Tibial artery (tissue), 4 donors: ENCODE data around the gene GMEB2.

Experiments used
- DNase-seq, 2 donors: peaks; one replicate each; pipeline ENCODE4 v3.0.0-alpha.2; 2019
- H3K27ac ChIP-seq, 2 donors: fragments of 200-600 bp; sonication (generic) in 1 of 2; 1 replicate in 1 of 2; 2 replicates in 1 of 2; pipeline ENCODE4 v1.5.1; 2018 to 2019; ENCODE audit warnings: mild to moderate bottlenecking in 1 of 2
- H3K27me3 ChIP-seq, 2 donors: fragments of 200-600 bp; sonication (generic) in 1 of 2; one replicate each; pipeline versions ENCODE4 v1.5.1 to v1.6.0; 2016 to 2019
- H3K36me3 ChIP-seq, 3 donors: fragments of 200-600 bp; sonication (generic) in 2 of 3; one replicate each; pipeline ENCODE4 v1.5.1; 2016 to 2019; ENCODE audit warnings: mild to moderate bottlenecking in 2 of 3
- H3K4me1 ChIP-seq, 4 donors: fragments of 200-600 bp; sonication (generic) in 2 of 4; 1 replicate in 3 of 4; 2 replicates in 1 of 4; pipeline ENCODE4 v1.5.1; 2016 to 2019
- H3K4me3 ChIP-seq, 2 donors: fragments of 200-600 bp; sonication (generic) in 1 of 2; 1 replicate in 1 of 2; 2 replicates in 1 of 2; pipeline ENCODE4 v1.5.1; 2018 to 2019; ENCODE audit warnings: mild to moderate bottlenecking in 2 of 2
- H3K9me3 ChIP-seq, 3 donors: fragments of 200-600 bp; sonication (generic) in 1 of 3; one replicate each; pipeline ENCODE4 v1.5.1; 2016 to 2019
- intact Hi-C: fragments of 100-400 bp; cut with DNase I; formaldehyde crosslinking; loops from one replicate; pipeline ENCODE4 v1.15.0; 2023; ENCODE audit warnings: low total_unique reads
- TF ChIP-seq, protein P1 (sequence below), 2 experiments: fragments of 200-600 bp in 1 of 2; fragments of 450-650 bp in 1 of 2; IDR thresholded peaks; one replicate each; pipeline ENCODE4 v1.5.1; 2017 to 2019; ENCODE audit warnings: antibody characterized with exemption in 2 of 2, mild to moderate bottlenecking in 1 of 2, moderate library complexity in 1 of 2

GMEB2 gene

GRCh38 chr20:63549019-63549418 is 77.9 kb downstream of the GMEB2 start:
- Histone ChIP-seq H3K27ac (no peak overlapping the region), H3K9me3 (no peaks in the 10 kb centered on the region), H3K4me1 (peaks cover 0 to 14% (median 6%) of the 10 kb centered on the region in 4 donors), H3K27me3 (peaks cover 0 to 86% of the 10 kb centered on the region in 2 donors), H3K36me3 (no peaks in the 10 kb centered on the region), H3K4me3 (no peak overlapping the region)
- DNase-seq = no peak
- intact Hi-C loops = loop anchor here (5.0 kb wide), 1 partner anchor 238 kb away; no protein-coding TSS in a partner anchor
- TF ChIP-seq, protein P1, sequence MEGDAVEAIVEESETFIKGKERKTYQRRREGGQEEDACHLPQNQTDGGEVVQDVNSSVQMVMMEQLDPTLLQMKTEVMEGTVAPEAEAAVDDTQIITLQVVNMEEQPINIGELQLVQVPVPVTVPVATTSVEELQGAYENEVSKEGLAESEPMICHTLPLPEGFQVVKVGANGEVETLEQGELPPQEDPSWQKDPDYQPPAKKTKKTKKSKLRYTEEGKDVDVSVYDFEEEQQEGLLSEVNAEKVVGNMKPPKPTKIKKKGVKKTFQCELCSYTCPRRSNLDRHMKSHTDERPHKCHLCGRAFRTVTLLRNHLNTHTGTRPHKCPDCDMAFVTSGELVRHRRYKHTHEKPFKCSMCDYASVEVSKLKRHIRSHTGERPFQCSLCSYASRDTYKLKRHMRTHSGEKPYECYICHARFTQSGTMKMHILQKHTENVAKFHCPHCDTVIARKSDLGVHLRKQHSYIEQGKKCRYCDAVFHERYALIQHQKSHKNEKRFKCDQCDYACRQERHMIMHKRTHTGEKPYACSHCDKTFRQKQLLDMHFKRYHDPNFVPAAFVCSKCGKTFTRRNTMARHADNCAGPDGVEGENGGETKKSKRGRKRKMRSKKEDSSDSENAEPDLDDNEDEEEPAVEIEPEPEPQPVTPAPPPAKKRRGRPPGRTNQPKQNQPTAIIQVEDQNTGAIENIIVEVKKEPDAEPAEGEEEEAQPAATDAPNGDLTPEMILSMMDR (IDR thresholded peaks at IDR 0.05) = no peak

- H3K4me3 ChIP-seq = no peak overlapping the region
- H3K4me1 ChIP-seq = peaks cover 0 to 9% (median 2%) of the 10 kb centered on the region in 4 donors
- H3K27ac ChIP-seq = no peak overlapping the region
- H3K36me3 ChIP-seq = no peaks in the 10 kb centered on the region
- peaks cover 0 to 83% of the 10 kb centered on the region in 2 donors for H3K27me3 ChIP-seq
- TF ChIP-seq, protein P1 (IDR thresholded peaks at IDR 0.05) = no peak
- no peak for DNase-seq
- H3K9me3 ChIP-seq = no peaks in the 10 kb centered on the region
- intact Hi-C loops = loop anchor here (5.0 kb wide), 1 partner anchor 239 kb away; no protein-coding TSS in a partner anchor
Observed at GRCh38 chr20:63548542-63548941, 78.4 kb downstream of the GMEB2 start.

GRCh38 chr20:63547725-63548480 is 79.0 kb downstream of the GMEB2 start, which contains the start of gene SRMS:
SRMS (minus strand) TSS chr20:63547749; CDS start chr20:63547463, 286 bp downstream.
- Histone ChIP-seq H3K9me3 (no peaks in the 10 kb centered on the region), H3K4me1 (peaks cover 0 to 5% (median 0%) of the 10 kb centered on the region in 4 donors), H3K27me3 (peaks cover 0 to 81% of the 10 kb centered on the region in 2 donors), H3K27ac (no peak within 1 kb of the TSS), H3K36me3 (no peaks in the 10 kb centered on the region), H3K4me3 (no peak within 1 kb of the TSS)
- no peak for DNase-seq
- TF ChIP-seq, protein P1 (IDR thresholded peaks at IDR 0.05) = no peak
- intact Hi-C loops = loop anchor here (5.0 kb wide), 1 partner anchor 239 kb away; no protein-coding TSS in a partner anchor

DNA sequence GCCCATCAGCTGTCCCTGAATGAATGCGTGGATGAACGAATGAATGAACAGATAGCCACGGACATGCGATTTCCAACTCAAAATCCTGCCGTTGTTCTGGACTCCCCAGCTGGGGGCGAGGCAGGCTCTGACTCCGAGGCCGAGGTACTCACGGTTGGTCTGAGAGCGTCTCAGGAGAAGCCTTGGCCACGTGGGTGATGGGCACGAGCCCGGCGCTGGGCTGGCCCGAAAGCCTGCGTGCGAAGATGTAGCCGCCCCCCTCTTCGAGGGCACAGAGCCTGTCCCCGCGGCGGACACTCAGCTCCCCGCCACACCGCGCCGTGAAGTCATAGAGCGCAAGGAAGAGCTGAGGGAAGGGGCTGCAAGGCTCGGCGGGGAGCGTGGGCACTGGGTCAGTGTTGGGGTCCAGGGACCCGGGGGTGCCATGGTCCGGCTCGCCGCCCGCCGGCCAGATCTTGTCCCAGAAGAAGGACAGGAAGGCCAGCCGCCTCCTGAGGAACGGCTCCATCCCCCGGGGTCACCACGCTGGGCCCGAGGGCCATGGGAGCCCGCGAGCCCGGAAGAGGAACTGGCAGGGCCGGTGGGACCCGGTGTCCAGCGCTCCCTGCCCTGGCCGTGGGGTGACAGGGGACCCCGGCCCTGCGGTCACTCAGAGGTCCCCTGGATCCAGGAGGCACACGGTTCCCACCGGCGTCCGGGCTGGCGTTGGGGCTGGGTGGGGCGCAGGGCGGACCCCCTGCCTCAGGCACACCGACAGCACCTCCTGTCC is 79.8 kb downstream of the GMEB2 start:
- no peak for DNase-seq
- TF ChIP-seq, protein P1 (IDR thresholded peaks at IDR 0.05) = no peak
- Histone ChIP-seq H3K4me3 (no peak overlapping the region), H3K27ac (no peak overlapping the region), H3K36me3 (no peaks in the 10 kb centered on the region), H3K4me1 (peaks cover 0 to 5% (median 0%) of the 10 kb centered on the region in 4 donors), H3K27me3 (peaks cover 0 to 74% of the 10 kb centered on the region in 2 donors), H3K9me3 (no peaks in the 10 kb centered on the region)
- intact Hi-C loops = loop anchor here (5.0 kb wide), 1 partner anchor 240 kb away; no protein-coding TSS in a partner anchor

DNA sequence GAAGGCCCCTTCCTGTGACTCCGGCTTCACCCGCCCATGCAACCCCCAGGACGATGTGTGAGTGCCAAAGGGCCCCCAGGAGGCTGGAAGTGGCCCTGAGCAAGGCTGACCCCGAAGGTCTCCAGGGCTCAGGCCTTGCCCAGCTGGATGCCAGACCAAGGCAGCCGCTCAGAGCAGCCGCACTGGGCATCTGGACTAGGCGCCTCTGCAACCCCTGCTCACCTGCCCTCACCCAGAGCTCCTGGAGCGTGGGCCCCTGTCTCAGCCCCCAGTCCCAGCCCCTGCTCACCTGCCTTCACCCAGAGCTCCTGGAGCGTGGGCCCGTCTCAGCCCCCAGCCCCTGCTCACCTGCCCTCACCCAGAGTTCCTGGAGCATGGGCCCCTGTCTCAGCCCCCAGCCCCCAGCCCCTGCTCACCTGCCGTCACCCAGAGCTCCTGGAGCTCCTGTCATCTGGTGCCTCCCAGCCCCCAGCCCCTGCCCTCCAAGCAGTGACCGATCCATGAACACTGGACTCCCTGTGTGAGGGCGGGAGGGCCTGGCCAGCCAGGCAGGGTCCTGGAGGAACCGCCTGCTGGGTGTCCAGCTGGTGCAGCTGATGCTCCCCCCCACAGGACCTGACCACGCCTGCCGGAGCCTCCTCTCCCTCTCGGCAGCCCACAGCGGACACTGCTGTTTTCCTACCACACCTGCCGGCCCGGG is 80.5 kb downstream of the GMEB2 start:
- no peaks in the 10 kb centered on the region for H3K9me3 ChIP-seq
- H3K36me3 ChIP-seq = no peaks in the 10 kb centered on the region
- no peak overlapping the region for H3K4me3 ChIP-seq
- H3K27ac ChIP-seq = no peak overlapping the region
- TF ChIP-seq, protein P1 (IDR thresholded peaks at IDR 0.05) = no peak
- DNase-seq = no peak
- H3K4me1 ChIP-seq = peaks cover 0 to 5% (median 0%) of the 10 kb centered on the region in 4 donors
- peaks cover 0 to 79% of the 10 kb centered on the region in 2 donors for H3K27me3 ChIP-seq
- intact Hi-C loops = loop anchor here (5.0 kb wide), 1 partner anchor 241 kb away; no protein-coding TSS in a partner anchor
